Islet precursor cell (in vitro differentiated cells): ENCODE results near the gene MYB.
A peak's percentile ranks its signal among the peaks of the same experiment; 100 is the strongest.
"Not testable (repeated sequence)": the region's sequence is repeated elsewhere in the genome, so short reads cannot be mapped to it uniquely, and the experiment has no call there.

Source experiments
- DNase-seq: peaks from one replicate; pipeline ENCODE4 v3.0.0-alpha.2; 2018

The MYB gene

DNA sequence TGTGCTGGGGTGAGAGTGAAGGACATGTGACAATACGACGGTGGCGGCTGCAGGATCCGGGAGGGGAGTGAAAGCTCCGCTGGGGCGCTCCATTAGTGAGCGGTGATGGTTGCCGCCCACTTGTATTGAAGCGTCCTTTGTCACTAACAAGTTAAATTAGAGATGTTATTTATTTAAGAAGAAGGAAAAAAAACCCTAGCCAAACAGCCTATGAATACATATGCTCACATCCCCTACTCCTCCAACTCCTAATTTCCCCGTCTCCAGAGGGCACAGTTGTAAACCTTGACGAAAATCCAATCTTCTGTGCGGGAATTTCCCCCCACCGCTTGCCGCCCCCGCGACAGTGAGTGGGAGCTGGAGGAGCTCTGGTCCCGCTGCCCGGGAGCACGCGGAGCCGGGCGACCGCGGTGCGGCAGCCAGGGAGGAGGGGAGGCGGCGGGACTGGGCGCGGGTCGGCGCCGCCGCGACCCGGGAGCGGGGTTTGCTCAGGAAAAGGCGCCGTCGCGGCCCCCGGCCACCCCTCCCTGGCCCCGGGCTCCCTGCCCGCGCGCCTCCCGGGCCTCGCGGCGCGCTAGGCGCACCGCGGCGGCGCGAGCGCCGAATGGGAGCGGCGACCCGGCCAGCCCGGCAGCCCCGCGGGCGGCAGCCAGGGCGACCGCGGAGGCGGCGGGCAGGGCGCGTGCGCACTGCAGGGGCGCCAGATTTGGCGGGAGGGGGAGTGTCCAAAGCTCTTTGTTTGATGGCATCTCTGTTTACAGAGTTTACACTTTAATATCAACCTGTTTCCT, at the start of gene MYB:
MYB (plus strand) TSS at position 767 of the 791 bp plus-strand sequence. CDS start 206 bp downstream, outside the sequence.
- peak; percentile 72 for DNase-seq

GRCh38 chr6:135132776-135133175, 48.3 kb upstream of the MYB start:
- DNase-seq, result no peak

- no peak for DNase-seq
Observed at GRCh38 chr6:135135835-135136234, 45.3 kb upstream of the MYB start.

DNA sequence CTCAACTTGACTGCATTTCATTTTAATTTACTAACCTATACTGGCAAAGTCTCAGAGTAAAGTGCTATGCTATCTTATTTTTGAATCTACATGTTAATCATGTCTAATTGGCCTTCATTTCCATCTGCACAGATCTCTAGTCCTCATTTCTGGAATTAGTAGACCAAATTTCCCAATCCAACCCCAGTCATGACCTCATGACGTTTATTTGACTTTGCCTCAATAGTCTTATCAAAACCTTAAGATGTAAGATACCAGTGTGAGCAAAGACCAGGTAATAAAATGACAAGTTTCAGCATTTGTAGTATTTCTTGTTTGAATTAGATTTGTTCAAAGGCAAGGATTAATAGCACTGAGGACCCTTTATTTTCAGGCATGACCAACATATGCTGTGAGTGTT, 43.3 kb upstream of the MYB start:
- DNase-seq, result no peak

- no peak for DNase-seq
Observed at GRCh38 chr6:135141182-135141581, 39.9 kb upstream of the MYB start.

DNA sequence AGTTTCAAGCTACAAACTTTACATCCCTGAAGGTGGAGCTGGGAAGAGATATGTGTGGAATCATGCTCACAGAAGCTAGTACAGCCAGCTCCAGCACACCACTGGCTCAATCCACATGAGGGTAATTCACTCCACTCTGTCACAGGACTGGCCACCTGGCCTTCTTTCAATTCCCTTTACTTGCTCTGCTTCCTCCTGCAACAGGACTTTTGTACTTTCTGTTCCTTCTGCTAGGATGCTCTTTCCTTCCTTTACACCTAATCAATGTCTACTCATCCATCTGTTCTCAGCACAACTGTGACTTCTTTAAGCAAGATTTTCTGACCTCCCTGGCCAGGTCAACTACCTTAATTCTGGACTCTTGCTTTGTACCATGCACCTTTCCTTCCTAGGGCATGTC, 39.4 kb upstream of the MYB start:
- no peak for DNase-seq

DNA sequence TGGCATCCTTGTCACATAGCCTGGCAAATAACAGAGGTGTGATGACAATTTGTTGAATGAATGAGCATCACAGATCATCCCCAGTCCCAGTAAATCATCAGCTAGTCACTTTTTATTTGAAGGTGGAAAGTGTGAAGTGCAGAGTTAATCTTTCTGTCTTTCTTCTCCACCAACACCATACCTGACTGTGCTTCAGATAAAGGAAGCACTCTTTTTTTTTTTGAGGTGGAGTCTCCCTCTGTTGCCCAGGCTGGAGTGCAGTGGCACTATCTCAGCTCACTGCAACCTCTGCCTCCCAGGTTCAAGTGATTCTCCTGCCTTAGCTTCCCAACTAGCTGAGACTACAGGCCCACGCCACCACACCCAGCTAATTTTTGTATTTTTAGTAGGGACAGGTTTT, 38.9 kb upstream of the MYB start:
- DNase-seq, result not testable (repeated sequence)

GRCh38 chr6:135144673-135145062, 36.4 kb upstream of the MYB start:
- no peak for DNase-seq

DNA sequence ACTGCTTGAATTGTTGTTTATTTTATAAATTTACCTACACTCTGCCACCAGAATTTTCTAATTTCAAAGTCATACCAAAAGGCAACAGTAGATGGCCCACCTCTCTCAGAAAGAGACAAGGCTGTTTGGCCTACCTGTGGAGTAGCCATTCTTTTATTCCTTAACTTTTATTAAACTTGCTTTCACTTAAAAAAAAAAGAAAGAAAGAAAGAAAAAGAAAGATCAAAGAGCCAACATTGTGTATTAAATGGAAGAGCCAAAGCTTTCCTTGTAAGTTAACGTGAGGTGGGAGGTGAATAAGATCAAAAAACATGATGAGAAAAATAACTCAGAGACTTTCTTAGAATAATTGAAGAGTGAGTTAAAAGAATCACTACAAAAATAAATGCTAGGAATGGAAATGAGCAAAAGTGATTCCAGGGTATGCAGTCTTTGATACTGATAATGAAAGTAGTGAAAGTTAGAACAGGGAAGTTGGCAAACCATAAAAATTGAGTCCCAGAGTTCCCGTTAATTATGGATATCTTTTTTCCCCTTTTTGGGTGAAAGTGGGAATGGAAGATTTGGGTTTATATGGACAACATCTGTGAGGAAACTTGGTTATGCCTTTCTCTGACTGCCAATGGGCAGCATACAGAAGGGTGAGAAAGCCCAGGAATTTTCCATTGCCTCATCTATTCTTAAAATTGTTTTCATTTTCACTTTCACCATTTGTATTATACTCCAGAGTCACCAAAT, 35.9 kb upstream of the MYB start:
- no peak for DNase-seq

GRCh38 chr6:135146162-135146934, 34.8 kb upstream of the MYB start:
- no peak for DNase-seq

DNA sequence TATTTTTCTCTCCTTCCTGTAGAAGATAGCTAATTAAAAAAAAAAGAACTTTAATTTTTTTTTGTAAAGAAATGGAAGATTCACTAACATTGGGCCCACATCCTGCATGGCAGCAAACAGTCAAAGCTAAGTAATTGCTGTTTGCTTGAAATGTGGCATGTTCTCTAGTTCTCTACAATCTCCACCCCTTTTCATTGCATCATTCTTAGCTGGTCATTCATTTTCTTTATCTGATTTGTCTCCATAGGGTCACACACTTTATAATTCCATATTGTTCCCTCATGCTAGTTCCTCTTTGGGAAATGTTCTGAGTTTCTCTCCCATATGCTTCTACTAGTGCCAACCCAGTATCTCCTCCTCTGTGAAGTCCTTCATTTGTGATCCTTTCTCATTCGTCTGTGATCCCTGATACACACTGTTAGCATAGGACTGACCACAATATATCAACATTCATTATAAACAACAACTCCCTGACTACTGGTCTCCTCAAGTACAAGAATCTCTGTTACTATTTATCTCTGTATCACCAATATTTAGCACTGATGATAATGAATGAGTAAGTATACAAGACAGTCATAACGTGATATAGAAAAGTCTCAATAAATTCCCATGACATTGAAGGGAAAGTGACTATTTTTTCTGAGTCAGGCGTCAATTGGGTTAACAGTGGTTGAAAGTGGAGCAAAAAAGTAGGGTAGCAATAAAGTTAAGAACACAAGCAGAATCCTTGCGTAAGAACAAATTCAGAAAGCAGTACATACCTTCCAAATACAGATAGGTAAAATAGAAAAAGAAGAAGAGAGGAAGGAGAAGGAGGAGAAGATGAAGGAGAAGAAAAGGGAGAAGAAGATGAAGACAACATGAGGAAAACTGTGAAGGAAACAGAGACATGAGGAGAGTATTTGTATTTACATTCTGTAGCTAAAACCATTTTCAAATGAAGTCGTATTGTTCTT, 33.2 kb upstream of the MYB start:
- DNase-seq, result no peak

DNA sequence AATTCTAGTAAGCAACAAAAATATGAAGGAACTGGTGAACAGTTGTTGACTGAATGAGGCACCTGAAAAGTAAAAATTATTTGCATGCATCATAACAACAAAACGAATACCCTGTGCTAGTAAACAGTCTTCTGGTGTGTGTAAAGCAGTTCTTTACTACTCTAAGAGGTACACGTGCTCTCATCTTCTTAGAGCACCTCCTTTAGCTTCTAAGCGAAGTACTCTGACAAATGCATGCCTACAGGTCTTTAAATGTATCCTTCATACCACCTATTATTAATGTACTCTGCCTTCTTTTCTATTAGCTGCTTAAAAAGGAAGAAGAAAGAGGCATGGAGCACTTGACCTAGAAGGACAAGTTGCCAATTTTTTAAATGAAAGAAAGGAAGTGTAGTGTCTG, 32.2 kb upstream of the MYB start:
- no peak for DNase-seq

- DNase-seq, result no peak
Observed at GRCh38 chr6:135149376-135149775, 31.7 kb upstream of the MYB start.

DNA sequence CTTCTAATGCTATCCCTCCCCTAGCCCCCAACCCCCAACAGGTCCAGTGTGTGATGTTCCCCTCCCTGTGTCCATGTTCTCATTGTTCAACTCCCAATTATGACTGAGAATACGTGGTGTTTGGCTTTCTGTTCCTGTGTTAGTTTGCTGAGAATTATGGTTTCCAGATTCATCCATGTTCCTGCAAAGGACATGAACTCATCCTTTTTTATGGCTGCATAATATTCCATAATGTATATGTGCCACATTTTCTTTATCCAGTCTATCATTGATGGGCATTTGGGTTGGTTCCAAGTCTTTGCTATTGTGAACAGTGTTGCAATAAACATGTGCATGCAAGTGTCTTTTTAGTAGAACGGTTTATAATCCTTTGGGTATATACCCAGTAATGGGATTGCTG, 30.6 kb upstream of the MYB start:
- not testable (repeated sequence) for DNase-seq

DNA sequence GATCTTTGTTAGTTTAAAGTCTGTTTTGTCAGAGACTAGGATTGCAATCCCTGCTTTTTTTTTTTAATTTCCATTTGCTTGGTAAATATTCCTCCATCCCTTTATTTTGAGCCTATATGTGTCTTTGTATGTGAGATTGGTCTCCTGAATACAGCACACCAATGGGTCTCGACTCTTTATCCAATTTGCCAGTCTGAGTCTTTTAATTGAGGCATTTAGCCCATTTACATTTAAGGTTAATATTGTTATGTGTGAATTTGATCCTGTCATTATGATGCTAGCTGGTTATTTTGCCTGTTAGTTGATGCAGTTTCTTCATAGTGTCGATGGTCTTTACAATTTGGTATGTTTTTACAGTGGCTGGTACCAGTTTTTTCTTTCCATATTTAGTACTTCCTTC, 27.0 kb upstream of the MYB start:
- not testable (repeated sequence) for DNase-seq

GRCh38 chr6:135158397-135158796, 22.7 kb upstream of the MYB start:
- DNase-seq, result no peak

GRCh38 chr6:135159531-135159930, 21.6 kb upstream of the MYB start:
- DNase-seq, result no peak

- DNase-seq, result no peak
Observed at GRCh38 chr6:135161411-135162395, 19.4 kb upstream of the MYB start.

DNA sequence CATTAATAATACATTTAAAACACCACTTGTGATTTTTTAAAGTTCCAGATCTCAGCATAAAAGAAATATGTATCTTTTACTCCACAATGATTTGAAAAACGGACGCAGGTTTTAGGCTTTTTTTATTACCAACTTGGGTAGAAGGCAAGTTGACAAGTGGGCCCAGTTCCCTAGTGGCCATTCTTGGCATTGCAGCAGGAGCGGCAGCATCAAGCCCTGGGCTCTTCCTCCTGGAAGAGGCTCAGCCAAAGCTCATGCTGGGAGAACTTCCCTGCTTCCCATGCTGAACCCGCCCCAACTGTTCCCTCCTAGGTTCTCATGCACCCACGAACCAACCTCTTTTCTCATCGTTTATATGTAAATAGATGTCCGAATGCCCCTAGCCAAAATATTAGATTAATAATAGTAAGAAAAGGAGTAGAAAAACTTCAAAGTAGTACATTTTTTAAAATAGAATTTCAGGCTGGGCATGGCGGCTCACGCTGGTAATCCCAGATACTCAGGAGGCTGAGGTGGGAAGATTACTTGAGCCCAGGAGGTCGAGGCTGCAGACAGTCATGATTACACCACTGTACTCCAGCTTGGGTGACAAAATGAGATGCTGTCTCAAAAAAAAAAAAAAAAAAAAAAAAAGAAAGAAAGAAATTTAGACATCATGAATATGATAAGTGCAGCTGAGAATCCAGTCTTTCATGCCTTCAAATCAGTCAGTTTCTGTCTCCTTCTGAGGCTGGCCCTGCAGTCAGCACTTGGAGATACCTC, 18.2 kb upstream of the MYB start:
- DNase-seq, result peak; percentile 73

- no peak for DNase-seq
Observed at GRCh38 chr6:135163440-135163738, 17.7 kb upstream of the MYB start.

DNA sequence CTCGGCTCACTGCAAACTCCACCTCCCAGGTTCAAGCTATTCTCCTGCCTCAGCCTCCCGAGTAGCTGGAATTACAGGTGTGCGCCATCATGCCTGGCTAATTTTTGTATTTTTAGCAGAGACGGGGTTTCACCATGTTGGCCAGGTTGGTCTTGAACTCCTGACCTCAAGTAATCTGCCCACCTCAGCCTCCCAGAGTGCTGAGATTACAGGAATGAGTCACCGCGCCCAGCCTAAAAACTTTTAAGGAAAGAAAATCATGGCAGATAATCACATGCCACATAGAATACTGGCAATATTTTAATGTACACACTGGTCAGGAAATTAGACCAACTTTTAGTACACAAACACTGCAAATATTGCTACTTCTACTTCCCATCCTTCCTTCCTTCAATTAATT, 16.7 kb upstream of the MYB start:
- not testable (repeated sequence) for DNase-seq
